Hindlimb muscle (tissue), 1 donor: ENCODE measurements around the gene DAAM2. TPM values are rescaled to one million over a fixed set of nuclear protein-coding genes. Genes with fewer than 3 reads are reported as not detected.

Experiments
- DNase-seq: peaks from one replicate; pipeline ENCODE4 v3.0.0-alpha.2; 2013
- polyA plus RNA-seq: library from polyadenylated mRNA; unstranded; fragments of 120-200 nt; gene quantifications from one replicate; pipeline ENCODE4 v1.2.1, GENCODE V29; 2013; ENCODE audit not compliant: insufficient read length

The DAAM2 gene
- polyA plus RNA-seq, 1 donor = 43.2 TPM

DNA sequence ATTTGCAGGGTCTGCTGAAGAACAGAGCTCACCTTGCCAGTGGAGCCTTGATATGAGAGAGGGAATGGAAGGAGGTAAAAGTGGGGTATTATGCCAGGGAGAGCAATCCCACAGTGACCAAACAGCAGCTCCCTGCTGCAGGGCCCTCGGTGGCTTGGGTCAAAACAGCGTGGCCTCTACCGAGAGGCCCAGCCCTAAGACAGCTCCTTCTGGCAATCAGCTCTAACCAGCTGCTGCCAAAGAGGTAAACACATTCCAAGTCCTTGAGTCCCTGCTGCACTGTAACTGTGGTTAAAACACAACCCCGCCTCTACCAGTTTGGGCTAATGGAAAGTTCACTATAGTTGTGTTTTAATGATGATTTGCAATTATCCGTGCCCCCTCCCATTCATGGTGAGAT lies 1.4 kb upstream of the DAAM2 start:
- no peak for DNase-seq

- no peak for DNase-seq
Measured at GRCh38 chr6:39791311-39791710, 865 bp upstream of the DAAM2 start.

DNA sequence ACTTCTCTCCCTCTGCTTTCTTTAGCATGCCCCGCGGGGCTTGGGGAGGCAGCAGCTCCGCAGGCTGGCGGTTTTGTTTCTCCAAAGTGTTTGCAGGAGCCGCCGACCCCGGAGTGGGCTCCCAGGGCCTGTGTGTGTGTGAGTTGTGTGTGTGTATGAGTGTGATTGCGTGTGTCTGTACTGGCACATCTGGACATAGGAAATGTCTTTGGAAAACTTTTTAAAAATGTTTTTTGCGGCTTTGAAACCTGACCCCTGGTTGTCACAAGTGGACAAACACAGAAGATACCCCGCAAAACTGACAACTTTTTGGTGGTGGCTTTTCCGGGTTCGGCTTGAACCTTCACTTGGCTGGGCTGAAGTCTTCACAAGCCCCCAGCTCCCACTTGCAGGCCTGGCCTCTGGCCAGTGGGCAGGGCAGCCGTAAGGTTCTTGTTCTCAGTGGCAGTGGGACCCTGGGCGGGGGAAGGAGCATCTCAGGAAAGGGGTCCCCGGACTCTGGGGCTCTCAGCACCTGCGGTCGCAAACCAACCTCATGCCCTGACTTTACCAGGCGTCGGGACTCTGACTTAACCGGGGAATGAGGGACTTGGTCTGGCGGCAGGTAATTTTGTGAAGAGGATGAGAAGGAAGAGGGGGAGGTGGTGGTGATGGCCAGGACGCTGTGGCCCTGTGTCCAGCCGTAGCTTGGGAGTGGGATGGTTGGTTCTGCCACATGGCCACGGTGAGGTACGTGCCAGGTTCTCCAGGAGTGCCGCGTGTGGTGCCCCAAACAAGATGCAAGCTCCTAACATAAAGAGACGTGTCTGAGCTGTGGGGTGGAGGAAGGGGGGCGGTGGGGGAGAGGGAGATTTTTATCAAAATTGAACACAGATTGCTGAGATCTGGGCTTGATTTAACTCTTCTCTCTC lies 619 bp downstream of the DAAM2 start:
- DNase-seq = peak; percentile 32

- no peak for DNase-seq
Measured at GRCh38 chr6:39793516-39793915, 1.3 kb downstream of the DAAM2 start.

GRCh38 chr6:39794231-39794630 lies 2.1 kb downstream of the DAAM2 start:
- no peak for DNase-seq

DNA sequence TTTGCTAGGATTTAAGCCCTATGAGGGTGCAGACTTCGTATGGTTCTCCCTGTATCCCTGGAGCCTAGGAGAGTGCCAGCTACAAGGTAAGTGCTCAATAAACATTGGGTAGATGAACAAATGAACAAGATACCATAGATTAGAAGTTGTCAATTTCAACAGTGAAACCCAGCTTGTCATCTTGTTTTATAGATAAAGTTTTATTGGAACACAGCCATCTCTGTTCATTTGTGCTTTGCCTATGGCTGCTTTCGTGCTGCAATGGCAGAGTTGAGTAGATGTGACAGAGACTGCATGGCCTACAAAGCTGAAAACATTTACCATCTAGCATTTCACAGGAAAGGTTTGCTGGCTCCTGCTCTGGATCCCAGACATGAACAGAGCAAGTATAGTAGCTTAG lies 5.6 kb downstream of the DAAM2 start:
- DNase-seq = no peak

DNA sequence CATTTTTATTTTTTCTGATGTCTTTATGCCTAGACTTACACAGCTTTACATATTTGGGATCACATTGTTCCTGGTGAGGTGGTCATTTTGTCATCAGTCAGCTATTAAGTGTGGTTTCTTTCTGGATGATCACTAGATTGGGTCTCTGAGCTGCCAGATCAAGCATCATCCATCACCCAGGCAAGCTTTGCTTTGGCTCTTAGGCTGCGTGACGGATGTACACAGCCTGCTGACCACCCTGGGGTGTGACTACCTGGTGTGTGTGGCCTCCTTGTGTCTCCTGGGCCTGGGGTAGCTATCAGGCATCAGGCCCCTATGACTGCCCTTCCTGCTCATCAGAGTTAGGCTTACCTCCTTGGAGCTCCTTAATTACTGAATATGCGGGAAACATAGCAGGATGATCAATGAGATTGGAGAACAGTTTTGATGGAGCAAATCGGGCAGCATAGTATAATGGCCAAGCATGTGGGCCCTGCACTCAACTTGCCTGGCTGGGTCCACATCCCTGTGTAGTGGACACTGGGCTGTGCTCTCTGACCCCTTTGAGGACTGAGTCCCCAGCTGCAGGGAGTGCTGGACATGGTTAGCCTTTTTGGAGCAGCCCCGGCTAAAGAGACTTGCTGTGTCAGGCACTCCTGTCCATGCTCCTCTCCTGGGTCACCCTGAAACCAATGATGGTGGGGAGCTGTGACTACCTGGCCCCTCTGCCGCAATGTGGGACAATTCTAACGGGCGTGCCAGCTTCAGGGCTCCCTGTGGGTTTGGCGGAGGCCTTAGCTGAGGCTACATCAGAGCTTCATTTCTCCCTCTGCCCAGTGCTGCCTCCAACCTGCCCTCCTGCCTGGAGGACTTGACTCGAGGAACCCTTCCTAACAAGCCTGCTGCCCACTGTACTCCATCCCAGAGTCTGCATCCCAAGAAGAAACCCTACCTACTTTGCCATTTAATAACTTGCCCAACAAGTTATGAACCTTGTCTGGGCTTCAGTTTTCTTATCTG lies 8.2 kb downstream of the DAAM2 start:
- no peak for DNase-seq

DNA sequence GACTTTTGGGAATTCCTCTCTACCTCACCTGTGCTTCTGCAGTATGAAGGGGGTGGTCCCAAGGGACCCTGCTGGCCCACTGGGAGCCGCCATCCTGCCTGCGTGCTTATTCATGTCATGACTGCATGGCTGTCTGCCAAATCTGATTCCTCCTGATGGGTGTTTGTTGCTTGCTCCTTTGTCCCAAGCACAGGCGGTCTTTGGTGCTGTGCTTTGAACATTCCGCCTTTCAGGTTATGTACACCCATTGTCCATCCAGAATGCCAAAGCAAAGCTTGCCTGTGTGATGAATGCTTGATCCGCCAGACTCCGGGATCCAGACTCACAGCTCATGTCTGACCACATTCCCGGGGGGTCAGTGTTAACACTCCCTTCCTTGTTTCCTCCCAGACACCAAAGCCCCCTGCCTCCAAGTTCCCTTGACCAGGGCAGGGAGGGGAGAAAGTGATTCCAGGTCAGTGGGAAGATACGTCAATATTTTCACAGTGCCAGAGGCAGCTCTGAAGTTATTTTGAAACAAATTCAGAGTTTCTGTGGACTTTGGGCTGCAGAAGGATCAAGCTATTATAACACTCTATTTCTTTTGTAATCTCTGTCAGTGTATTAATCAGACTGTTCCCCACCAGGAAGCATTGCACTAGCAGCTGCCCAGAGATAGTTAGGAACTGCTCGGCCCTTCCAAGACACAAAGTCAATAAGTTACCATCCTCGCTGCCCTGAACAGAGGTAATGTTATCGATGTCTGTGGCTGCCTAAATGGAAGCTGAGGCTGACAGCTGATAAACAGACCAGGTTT lies 9.5 kb downstream of the DAAM2 start:
- no peak for DNase-seq

DNA sequence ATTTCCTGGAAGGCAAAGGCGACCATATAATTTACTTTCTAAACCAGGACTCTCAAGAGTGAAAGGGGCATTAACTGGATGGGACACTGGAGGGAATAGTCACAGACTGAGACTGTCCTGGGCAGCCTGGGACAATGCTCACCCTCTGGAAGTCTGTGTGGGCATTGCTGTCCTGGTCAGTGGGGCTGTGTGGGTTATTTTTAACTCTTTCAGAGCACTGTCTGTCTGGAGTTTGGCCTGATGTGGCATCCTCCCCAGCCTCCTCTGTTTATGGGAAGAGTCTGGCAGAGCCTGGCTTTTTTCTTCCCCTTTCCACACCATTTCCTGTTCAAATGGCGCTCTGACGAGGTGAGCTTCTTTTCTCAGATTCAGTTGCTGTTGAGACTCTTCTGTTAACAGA lies 11.7 kb downstream of the DAAM2 start:
- DNase-seq = no peak

- no peak for DNase-seq
Measured at GRCh38 chr6:39804466-39805065, 12.4 kb downstream of the DAAM2 start.

DNA sequence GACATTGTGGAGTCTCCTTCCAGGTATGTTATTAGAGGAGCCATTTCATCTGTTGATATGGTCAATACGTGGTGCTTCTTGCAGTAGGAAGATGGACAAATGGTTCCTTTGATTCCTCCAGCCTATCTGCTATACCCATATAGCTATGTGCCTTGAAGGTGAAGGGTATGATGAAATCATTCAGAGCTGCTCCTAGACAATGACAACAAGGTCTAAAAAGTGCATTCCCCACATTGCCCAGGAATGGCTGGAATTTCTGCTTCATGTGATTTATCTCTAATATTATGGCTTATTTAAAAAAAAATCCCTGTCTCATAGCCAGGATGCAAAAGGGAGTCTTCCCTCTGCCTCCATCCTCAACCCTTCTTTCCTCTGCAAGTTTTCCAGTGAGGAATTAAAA lies 14.1 kb downstream of the DAAM2 start:
- DNase-seq = no peak

DNA sequence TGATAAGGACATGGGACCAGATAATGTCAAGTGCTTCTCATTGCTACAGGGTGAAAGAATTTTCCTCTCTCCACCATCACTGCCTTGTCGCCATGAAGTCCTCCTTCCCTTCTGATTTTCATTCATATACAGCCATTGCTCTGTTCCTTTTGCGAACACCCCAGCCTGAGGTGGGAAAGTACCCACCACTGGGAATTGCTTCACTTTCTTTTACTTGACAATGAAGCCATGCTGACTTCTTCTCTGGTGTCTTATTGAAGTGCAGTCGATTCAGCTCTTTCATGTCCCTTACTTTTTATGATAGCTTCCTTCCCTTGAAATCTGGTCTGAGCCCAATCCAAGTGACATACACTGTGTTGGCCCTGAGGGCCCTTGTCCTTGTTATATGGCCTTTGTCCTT lies 16.2 kb downstream of the DAAM2 start:
- DNase-seq = no peak

- no peak for DNase-seq
Measured at GRCh38 chr6:39808964-39809363, 16.8 kb downstream of the DAAM2 start.

DNA sequence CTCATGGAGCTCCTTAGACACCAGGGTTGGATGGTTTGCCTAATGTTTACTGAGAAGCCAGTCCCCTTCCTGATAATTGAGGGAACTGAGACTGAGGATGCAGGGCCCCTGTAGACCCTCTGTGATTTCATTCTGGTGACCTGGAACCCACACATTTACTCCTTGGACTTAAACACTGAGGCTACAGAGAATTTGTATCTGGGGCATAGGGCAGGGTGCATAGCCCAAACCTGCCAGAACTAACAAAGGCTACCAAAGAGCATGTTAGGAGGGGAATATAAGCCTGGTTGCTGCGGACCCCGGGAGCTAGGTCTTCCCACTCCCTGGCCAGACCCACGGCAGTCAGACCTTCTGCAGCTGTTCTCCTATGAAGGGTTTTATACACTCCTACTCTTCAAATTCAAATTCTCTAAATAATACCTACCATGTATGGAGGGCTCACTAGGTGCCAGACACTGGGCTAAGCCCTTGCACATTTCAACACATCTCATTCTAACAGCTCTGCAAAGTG lies 19.7 kb downstream of the DAAM2 start:
- no peak for DNase-seq

DNA sequence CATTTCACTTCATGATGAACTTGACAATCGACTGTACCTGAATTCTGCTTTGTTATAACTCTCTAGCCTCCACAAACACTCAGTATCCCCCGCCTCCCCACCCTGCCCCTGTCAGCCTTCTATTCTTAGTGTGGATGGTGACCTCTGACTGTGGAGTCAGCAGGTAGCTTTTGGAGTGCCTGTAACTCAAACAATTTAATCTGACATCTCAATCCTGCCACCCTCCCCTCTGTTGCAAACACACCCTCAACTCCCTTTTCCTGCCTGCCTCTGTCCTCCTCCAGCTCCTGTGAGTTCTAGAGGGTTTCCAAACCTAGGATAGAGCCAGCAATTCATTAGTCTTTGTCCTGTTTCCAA lies 20.3 kb downstream of the DAAM2 start:
- no peak for DNase-seq

- peak; percentile 79 for DNase-seq
Measured at GRCh38 chr6:39812853-39813533, 20.8 kb downstream of the DAAM2 start.

GRCh38 chr6:39814236-39814635 lies 22.1 kb downstream of the DAAM2 start:
- DNase-seq = no peak

- no peak for DNase-seq
Measured at GRCh38 chr6:39815356-39815755, 23.2 kb downstream of the DAAM2 start.

DNA sequence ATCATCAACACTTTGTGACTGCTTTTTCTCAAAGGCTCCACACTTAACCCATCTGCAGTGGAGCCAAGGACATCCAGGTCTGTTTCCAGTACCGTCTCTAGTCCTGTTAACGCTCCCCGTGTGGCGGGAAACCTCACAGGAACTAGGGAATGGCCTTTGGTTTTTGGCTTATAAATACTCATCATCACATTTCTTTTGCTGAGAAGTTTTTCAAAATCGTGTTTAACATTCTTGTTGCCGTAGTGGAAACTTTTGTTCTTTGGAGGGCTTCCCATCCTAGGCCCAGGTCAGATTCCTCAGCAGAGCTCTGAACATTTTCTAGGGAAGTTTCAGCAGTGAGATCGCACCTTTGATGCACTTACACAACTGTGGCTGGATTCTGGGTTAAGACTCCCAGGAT lies 24.6 kb downstream of the DAAM2 start:
- no peak for DNase-seq

GRCh38 chr6:39818695-39819094 lies 26.5 kb downstream of the DAAM2 start:
- no peak for DNase-seq

DNA sequence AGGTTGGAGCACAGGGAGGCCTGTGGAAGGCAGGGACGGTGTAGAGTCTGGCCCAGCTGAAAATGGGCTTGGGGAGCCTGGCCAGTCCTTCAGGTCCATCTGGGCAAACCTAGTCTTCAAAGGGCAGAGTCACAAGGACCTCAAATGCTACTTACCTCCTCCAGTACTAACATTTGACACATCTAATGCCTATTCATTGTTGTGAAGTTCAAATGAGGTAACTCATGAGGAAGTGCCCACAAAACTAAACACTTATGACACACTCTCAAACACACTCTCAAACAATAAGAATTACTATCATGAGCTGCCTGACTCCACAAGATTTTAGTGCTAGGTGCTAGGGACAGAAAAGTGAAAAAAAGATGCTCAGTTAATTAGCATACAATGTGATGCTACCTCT lies 27.1 kb downstream of the DAAM2 start:
- no peak for DNase-seq
